ENCODE measurements around the gene UBE2E2.

The UBE2E2 gene

DNA sequence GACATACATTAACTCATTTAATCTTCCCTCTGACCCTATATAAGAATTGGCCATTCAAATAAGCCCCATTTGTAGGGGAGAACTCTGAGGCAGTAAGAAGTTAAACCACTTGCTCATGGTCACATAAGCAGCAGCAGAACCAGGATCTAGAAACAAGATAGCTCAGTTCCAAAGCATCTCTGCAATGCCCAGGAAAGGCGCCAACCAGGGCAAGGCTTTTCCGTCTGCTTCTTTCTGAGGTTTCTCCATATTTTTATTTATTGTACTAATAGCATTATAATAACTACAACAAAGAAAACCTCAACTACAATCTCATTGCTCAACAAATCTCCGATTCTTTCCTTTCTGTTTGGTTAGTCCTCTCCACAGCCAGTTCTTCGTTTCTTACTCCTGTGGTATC is 4.3 kb upstream of the UBE2E2 start:
- DNase-seq, result no peak

DNA sequence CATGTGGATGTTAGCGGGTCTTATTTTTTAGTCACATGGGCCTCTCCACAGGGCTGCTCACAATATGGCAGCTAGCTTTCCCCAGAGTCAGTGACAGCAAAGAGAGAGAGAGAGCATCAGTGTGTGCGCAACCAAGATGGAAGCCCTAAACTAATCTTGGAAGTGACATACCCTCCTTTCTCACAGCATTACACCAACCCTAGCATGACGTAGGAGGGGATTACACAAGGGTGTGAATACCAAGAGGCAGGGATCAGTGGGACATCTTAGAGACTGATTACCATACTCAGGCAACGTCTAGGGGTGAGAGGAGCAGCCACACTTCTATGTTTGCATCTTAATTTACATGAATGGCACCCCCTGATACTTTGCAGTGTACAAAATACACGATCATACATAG is 3.5 kb upstream of the UBE2E2 start:
- DNase-seq, result no peak

DNA sequence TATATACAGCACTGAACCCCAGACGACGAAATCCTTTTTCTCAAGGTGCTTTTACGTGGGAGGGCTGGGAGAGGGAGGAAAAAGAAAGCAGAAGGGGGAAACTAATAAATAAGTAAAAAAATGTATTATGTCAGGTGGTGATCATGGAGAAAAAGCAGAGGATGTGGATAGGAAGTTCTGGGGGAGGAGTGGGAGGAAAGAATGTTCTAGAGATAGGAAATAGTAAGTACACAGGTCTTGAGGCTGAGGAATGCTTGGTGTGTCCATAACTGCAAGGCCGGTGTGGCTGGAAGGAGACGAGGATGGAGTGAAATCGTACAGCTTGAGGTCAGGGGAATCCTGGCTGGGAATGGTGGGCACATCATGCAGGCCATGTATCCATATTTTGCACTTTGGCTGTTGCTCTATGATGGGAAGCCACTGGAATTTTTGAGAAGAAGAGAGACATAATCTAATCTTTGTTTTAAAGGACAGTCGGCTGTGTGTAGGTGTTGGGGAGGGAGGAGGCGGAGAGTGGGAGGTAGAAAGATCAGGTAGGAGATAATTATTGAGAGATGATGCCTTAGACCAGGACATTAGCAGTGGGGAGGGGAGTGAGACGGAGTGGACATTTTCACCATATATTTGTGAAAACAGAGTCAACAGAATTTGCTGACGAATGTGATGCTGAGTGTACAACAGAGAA is 1.8 kb upstream of the UBE2E2 start:
- DNase-seq, result peak; percentile 9

DNA sequence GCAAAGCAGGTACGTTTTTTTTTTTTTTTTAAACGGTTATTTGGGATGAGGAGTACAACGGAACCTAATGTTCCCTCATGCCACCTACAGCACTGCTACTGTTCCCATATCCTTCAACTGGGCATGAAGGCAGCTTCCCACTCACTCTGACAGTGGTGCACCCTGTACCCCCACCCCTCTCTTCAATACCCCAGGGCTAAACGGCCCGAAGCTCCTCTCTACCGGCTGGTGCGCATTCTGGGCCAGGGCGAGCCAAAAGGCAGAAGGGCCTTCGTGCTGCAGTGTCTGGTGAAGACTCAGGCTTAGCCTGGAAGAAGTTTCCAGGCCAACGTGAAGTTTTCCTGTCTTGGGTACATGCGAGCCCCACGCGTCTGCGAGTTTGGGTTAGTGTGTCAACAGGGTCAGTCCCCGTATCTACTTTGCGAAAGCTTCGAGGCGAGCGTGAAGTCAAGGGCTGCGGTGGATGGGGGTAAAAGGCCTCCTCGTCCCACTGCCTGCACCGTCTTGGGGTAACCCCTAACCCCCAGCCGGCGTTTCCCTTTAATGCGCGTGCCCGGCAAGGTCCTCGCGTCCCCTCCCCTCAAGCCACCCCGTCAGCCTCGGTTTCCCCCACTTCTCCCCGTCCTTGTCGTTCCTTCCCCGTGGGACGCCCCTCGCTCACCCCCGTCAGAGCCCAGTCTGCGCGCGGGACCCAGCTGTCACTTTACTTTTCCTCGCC is 765 bp upstream of the UBE2E2 start:
- DNase-seq, result no peak

DNA sequence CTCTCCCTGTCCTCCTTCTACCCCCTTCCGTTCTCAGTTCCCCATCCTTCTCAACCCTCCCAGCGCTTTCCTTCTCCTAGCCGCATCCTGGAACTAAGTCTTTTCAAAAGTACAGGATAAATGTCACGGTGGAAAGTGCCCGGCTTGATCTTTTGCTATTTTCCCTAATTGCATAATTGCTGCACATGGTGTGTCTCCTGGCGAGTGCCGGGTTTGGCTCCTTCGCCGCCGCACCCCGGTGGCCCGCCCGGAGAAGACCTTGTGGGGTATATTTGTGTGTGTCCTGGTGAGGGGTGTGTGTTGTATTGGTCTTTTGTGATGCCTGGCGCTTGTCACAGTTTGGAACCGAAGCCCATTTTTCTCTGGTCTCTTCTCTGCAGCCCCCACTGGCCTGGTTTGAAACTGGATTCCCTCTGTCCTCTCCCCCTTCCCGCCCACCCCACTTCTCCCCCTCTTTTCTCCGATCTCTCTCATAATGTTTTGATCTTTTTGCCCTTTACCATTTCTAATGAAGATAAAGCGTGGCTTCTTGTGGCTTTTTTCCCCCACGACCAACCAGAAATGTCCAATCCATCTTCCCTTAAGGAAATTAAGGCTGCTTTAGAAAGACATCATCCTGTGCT is 692 bp downstream of the UBE2E2 start:
- DNase-seq, result no peak

DNA sequence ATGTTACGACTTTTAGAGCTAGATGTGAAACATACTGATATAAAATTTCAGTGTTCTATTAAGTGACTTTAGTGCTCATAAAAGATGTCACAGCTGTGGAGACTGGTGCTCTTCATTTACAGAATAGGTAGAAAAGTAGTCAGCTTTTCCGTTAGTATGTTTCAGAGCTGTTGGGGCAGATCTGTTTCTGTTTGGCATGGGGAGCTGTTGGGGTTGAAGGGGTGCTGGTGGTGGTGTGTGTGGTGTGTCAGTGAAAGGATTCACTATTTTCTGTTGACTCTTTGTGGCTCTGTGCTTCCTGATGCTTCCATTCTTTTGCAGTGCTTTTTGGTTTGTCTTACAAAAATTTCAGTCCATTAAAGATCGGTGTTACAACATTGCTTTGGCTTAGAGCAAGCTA is 3.2 kb downstream of the UBE2E2 start:
- DNase-seq, result no peak

DNA sequence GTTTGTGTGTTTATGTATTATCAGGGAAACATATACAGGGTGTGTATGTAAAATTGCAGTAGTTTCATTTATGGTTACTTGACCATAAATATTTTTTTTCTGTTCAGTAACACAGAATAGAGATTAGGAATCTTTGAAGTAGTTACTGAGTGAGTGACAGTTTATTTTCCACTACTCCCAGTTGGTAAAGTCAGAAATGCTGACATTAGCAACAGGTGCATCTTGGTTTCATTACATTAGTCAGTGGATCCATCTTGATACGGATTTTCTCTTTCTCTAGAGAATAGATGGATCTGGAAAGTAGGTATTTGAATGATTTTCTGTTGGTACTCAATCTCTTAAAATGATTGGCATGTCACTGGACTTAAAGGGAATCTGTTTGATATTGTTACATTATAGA is 6.0 kb downstream of the UBE2E2 start:
- DNase-seq, result no peak

DNA sequence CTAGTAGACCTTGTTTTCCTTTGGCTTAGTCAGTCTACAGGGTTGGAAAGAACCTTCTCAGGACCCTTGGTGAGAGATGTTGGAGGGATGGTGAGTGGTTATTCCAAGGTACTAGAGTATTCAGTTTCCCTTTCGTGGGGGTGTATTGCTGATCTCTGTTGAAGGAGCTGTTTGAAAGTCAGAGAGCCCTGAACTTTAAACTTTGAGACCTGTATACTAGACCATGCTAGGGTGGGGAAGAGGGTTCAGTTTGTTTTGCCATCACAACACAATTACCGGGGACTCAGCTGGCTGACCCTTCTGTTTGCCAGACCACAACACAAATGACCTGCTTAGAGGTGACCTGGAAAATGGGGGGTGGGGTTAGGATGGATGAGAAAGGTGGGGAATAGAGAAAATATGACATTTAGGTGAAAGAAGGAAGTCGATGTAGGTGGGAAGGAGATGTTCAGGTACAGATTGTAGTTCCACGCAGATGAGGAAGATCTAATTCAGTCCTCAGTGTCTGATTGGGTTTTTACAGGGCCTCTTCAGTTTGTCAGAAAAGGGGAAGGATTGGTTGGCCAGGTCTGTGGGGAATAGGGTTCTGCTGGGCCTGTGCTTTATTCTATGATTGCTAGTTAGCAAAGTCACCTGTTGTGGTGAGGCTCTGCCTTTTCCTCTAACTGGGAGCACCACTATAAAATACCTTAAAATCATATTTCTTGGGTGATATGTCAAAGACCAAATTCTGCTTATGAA is 6.8 kb downstream of the UBE2E2 start:
- DNase-seq, result no peak

DNA sequence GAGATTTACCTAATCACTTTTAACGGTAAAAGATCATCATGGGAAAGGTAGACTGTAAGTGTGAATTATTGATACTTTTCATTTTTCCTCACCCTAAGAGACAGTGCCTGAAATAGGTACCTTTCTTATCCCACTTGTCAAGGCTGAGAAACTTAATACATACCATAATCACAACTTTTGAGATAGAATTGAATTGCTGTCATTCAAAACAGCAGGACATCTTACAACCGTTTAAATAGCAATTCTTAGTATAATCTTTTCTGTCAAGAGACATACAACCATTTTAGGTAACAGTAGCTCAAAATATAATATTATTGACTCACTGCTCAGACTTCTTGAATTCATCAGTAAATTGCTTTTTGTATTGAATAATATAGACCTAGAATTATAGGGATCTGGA is 10.7 kb downstream of the UBE2E2 start:
- no peak for DNase-seq

DNA sequence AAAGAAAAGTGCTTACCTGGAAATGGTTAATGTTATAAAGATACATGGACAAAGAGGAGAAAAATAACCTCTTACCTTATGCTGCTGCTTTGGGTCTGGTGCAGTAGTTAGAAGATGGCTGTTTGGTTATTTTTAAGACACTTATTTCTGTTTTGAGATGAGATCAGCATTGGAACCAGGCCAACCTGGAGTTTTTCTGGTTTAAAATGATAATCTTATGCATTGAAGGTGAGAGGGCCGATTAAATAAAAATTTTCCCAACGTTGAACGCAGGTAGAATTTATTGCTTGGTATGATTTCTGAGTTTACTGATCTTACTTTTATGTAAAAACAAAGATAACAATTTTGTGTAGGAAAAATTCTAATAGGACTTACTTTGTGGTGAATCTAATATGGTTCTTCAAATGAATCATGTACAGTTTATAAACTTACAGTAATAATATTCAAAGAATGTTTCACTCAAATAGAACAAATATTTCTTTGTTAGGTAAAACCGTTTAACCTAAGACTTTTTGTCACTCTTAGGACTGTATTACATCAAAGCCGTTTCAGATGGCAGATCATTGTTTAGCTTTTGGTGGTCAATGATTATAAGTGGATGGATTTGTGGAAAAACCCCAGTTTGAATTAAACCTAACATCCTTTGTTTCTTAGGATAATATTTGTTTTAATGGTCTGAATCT is 14.9 kb downstream of the UBE2E2 start:
- DNase-seq, result no peak

DNA sequence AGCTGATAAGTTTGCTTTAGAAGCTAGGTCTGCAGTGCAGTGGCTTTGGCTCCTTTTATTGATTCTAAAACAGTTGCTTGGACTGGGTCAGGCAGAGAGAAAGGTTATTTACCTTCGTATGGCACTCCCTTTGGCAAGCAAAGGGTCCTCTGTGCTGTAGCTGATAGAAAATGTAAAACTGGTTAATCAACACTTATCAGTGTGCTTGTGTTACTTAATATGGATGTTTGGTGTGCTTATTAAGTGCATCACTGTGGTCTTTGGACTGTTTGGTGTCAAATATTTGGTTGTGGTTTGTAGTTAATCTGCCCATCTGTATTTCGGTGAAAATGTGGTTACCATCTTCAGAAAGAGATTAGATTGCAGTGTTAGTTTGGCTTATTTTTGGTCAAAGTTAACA is 16.0 kb downstream of the UBE2E2 start:
- no peak for DNase-seq

DNA sequence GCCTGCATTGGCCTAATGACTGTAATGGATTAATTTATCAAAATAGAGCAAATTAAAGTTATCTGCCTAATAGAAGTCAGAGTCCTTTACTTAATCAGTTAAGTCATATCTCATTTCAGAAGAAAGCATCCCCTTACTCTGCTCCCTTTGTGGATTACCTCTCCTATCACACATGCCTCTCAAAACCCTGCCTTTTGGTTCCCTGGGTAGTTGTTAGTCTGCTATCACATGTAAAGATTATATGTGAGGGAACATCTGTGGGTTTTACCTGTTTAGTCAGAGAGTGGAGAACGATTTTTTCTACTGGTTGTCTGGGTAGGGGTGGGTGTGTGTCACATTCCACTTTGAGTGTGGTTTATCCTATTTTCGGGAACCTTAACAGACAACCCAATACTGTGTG is 16.4 kb downstream of the UBE2E2 start:
- no peak for DNase-seq

DNA sequence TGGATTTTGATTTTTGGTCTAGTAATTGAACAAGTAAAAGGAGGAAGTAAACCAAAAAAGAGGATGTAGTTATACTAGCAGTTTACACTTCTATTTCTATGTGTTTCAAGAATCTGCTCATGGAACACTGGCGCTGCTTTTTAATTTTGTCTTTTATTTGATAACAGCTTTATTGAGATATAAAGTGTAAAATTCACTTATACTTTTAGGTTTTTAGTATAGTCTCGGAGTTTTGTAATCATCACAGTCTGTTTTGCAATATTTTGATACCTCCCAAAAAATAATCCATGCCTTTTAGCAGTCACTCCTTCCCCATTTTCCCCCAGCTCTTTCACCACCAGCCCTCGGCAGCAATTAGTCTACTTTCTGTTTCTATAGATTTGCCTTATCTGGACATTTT is 18.0 kb downstream of the UBE2E2 start:
- no peak for DNase-seq

DNA sequence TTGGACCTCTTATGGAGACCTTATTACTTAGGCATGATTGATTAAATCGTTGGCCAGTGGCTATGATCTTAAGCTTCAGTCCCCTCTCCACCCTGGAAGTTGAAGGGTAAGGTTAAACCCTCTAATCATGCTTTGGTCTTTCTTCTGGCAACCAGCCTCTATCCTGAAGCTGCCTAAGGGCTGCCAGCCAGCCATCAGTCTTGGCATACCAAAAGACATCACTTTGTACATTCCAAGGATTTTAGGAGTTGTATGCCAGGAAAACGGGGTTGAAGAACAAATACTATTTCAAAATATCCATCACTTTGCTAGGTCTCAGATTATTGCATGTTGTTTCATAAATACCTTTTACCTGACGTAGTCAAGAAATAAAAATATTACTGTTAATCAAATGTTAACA is 28.9 kb downstream of the UBE2E2 start:
- DNase-seq, result peak; percentile 57

DNA sequence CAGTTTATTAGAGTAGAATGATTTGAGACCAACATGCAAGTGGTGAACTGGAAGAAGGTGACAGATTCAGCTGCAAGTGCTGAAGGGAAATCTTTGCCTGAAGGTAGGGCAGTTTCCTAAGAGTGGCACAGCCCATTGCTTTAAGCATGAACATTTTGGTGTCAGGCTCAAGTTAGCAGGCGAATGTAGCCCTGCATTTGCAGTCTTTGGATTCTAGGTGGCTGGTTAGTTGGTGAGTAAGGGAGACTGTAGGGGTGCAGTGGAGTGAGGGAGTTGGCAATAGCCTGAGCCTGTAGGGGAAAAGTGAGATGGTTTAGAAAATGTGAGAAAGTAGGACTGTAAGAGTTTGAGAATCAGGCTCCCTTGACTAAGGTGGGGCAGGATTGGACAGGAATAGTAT is 29.7 kb downstream of the UBE2E2 start:
- DNase-seq, result no peak

DNA sequence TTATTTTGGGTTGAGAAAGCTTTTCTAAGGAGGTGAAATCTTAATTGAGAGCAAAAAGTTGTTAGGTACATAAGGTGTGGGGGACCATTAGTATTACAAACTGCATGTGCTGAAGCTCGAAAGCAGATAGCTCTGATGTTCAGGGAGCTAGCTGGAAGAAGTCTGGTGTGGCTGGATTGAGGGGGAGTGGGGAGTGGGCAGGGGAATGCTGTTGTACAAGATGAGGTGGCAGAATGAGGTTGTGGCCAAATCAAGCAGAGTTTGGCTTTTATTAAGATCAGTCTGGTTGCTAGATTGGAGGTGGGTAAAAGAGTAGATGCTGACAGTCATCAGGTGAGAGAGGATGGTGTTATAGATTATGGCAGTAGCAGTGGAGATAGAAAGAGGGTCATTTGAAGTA is 32.1 kb downstream of the UBE2E2 start:
- no peak for DNase-seq

DNA sequence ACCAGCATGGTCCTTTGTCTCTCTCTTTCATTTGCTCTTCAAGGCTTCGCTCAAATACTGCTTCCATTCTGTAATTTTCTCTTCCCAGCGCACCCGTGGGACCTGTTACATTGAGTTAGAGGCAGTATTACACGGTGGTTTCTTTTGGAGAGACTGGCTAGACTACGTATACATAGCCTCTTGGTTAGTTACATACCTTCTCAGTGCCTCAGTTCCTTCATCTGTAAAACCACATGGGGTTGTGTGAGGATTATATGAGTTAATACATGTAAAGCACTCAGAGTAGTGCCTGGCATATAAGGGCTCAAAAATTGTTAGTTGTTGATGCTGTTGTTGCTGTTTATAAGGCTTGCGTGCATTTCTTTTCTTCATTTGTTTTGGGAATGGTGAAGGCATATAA is 33.8 kb downstream of the UBE2E2 start:
- DNase-seq, result no peak

DNA sequence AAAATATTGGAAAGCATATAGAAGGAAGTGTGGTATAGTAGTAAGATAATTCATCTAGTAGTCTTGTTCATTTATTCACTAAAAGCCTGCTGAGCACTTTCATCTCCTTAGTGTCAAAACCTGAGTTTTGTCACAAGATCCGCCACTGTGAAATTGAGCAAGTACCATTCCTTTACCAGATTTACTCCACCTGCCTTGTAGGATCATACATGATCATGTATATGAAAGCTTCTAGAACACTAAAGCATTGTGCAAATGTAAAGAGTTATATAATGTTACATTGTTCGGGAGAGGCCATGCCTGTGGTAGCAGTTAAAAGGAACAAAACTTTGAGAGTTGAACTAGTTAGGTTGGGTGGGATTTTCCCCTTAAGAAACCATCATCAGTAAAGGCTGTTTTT is 35.0 kb downstream of the UBE2E2 start:
- no peak for DNase-seq

DNA sequence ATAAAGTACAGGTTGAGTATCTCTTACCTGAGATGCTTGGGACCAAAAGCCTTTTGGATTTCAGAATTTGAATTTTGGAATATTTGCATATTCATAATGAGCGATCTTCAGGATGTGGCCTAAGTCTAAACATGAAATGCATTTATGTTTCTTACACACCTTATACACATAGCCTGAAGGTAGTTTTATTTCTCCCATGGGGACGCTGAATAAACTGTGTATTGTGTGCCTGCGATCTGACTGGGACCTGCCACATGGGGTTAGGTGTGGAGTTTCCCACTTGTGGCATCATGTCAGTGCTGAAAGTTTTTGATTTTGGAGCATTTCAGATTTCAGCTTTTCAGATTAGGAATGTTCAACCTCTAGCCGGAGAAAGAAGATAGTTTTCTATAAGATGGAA is 35.5 kb downstream of the UBE2E2 start:
- DNase-seq, result no peak

DNA sequence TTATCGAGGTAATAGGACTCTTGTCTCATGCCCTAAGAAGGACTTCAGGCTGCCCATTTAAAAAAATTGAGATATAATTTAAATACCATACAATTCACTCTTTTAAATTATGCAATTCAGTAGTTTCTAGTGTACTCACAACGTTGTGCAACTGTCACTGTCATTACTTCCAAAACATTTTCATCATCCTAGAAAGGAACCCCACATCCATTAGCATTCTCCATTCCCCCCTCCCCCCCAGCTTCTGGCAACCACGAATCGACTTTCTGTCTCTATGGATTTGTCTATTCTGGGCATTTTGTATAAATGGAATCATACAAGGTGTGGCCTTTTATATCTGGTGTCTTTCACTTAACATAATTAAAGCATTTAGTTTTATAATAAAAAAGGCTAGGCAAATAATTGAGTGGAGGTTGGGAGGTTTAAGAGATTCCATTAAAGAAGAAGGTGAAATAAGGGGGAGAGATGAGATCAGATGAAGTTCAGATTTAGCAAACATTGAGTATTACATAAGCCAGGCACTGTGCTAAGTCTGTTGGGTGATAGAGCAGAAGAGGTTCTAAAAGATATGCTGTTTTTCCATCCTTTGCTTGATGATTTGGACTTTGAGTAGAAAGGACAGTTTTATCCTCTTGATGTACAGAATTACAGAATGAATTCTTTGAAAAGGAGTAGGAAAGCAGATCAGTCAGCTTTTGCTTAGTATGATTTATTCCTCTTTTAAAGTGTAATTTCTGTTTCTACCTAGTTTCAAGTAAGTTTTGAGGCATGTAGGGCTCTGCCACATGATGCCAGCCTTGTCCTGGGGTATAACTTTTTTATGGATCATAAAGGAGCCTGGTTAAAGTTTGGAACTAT is 36.3 kb downstream of the UBE2E2 start:
- no peak for DNase-seq

DNA sequence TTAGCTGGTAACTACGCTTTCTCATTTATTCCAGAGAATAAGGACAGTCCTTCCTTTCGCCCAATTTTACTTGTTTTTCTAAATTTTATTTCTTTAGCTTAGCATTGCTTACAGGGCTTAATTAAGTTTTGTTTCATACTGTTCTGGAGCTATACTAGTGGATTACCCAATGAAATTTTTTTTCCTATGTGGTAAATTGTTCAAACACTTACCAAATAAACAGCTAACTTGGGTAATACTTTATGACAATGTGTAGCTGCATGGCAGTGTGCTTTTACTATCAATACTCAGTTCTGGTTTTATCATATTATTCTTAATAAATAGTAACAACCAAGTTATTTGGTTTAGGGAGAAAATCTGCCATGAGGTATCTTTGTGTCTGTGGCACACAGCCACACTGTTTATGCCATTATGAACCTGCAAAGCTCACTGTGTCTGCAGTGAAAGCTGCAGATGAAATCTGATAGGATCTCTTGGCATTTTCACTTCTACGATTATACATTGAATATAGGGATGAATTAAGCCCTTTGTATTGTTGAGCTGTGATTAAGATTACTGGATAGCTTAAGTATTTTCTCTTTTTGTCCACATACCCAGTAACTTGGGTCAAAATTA is 37.2 kb downstream of the UBE2E2 start:
- DNase-seq, result no peak

DNA sequence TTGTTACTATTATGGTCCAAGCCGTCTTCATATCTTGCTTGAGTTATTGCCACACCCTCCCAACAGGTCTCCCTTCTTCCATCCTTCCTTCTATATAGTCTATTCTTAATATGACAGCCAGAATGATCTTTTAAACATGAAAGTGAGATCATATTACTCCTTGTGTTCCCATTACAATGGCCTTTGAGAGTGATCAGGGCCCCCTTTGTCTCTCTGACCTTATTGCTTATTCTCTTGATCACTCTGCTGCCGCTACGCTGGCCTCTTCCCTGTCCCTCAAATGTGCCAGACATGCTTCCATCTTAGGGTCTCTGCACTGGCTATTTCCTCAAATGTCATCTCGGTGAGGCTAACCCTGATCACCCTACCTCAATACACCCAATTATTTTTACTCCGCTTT is 38.1 kb downstream of the UBE2E2 start:
- DNase-seq, result no peak
